GM18511 (cell line): ENCODE data around the gene GNG10.
"Not testable (repeated sequence)": the region's sequence is repeated elsewhere in the genome, so short reads cannot be mapped to it uniquely, and the experiment has no call there.

ENCODE experiments used
- ATAC-seq: cut with Tn5 transposase; IDR thresholded peaks from one replicate; pipeline ENCODE4 v1.9.1; 2021; ENCODE audit warnings: mild to moderate bottlenecking, moderate library complexity; ENCODE audit not compliant: unreplicated experiment

Gene GNG10

DNA sequence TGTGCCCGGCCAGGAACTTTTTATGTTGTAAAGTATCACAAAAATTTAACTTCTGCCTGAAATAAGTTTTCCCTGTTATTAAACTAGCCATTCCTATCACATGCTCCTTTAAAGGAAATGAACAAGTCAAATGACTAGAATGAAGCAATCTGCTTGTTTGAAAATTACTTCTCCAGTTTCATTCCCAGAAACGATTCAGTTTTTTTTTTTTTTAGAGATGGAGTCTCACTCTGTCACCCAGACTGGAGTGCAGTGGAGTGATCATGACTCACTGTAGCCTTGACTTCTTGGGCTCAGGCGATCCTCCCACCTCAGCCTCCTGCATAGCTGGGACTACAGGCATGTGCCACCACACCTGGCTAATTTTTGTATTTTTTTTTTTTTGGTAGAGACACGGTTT, 13.3 kb upstream of the GNG10 start:
- ATAC-seq, result no peak

DNA sequence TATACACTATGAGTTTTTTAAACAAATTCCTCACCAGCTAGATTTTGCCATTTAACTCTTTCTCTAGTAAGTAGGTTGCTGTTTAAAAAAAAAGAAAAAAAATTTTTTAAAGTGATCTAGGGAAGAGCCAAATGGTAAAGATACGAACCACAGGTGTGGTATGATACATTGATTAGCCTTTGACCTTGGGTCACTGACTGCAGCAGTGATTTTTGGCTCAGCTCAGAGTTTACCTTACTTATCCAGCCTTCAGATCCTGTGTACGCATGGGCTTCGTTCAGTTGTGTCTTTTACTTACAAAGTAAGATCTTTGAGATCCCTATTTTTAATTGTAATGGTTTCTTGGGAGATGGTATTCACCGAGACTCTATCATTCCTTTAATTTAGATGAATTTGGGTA, 12.4 kb upstream of the GNG10 start:
- no peak for ATAC-seq

DNA sequence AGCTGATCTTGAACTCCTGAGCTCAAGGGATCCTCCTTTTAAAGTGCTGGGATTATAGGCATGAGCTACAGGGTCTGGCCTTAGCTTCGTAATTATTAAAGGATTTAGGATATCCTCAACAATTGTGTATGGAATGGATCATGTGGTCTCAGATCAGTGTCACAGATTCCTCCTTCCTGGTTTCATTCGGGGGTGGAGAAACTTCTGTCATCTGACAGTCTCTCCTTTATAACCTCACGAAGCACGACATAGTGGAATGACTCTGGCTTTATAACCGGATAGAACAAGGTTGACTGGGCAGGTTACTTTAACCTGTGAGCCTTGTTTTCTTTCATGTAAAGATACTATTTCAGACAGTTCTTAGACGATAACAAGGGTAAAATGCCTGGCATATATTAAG, 4.4 kb upstream of the GNG10 start:
- no peak for ATAC-seq

DNA sequence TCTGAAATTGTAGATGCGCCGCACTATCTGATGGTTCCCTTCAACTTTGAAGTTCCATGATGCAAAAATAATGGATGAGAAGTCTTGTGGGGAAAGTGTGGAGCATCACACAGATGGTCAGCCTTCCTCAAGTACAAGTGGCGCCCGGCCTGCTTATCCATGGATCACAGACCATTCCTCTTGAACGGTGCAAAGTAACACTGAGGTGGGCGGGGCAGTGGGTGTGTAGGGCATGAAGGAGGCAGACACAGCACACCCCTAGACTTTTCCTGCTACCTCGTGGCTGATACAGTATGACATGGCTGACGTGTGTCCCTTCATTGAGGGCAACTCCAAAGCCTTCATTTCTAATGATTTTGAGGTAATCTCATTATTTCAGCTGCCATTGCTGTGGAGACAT, 2.5 kb upstream of the GNG10 start:
- no peak for ATAC-seq

DNA sequence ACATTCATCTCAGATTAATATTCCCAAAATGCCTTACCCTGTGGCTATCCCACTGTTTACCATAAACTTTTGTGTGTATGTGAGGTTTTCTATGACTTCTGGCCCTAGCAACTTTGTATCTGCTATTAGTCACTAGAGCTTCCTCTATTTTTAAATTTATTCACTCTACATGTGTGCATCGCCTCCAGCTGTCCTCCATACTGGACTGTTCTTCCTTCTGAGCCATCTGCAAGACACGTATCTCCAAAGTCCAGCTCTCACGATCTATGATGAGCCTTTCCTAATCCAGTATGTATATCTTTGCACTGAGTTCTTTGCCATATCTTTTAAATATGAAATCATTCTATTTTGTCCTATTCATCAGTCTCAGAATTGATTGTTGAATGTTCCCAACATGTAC, 1.7 kb upstream of the GNG10 start:
- ATAC-seq, result no peak

DNA sequence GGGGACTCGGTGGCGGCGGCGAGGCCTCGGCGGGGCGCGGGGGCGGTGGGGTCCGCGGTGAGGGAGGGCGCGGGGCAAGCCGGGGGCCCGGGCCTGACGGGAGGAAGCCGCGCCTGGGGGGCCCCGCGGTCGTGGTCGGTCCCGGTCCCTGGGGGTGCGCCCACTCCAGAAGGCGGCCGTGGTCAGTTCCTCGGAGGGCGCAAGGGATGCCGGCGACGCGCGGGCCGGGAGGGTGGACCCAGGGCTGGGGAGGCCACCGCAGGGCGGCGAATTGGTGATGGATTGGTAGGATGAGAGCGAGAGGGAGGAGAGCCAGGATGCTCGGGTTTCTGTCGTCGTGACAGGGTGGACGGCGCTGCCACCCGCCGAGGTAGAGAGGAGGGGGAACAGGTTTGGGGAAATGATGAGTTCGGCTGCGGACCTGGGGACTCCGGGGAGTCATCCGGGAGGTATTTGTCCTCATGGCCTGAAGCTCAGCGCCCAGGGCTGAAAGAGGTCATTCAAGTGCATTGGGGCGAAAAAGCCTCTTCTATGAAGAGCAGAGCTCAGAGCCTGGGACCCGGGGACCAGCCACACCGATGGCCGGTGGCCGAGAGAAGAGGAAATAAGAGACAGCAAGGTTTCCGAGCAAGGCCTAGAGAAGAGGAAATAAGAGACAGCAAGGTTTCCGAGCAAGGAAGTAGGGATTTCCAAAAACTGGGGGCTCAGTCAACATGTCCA, 557 bp downstream of the GNG10 start:
- peak; percentile 37 for ATAC-seq

DNA sequence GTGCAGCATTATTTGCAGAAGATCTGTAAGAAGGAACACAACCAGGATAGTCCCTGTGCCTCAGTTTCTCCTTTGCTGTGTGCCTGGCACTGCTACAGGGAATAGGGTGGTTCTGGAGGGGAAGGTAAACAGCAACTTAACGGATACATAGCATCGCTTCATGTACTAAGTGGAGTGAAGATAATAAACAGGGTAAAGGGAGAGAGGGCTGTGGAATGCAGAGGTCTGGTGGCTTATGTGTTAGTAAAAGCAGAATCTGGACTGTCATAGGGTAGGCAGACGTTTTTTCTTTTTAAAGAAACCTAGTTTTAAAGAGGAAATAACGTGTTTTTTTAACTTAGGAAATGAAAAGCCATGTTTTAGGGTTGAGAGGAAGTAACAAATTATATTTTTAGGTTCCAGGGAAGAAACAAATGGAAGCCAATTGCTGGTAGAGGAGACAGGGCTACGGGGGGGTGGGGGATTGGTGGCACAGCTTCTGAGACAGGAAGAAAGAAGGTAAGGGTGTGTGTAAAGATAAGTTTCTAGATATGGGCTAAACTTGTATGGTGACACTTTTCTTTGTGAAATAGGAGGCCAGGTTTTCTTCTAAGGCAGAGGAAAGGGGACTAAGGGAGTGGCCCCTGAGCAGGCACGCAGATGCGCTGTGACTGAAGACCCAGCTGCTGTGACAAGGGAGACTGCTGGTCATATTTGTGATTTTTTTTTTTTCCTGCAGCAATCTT, 1.3 kb downstream of the GNG10 start:
- ATAC-seq, result no peak

DNA sequence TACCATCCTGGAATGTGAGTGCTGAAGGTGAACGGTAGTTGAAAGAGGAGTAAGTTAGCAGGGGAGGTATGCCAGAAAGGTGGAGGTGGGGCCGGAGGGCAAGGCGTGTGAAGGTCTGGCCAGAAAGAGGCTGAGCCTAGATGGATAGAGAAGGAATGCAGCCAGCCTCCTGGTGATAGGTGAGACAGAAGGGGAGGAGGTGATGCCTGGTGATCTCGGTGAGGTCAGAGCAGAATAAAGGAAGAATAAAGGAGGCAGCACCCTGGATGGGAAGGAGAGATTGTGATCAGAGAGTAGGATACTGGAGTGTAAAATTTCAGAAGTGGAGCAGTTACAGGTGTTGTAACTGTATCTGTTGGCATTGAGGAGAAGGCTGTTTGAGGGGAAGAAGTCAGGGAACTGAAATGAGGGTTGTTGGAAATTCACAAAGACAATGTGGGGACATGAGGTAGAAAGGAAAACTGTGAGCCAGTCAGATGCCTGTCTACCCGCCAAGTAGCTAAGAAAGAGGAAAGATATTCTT, 2.0 kb downstream of the GNG10 start:
- ATAC-seq, result no peak

DNA sequence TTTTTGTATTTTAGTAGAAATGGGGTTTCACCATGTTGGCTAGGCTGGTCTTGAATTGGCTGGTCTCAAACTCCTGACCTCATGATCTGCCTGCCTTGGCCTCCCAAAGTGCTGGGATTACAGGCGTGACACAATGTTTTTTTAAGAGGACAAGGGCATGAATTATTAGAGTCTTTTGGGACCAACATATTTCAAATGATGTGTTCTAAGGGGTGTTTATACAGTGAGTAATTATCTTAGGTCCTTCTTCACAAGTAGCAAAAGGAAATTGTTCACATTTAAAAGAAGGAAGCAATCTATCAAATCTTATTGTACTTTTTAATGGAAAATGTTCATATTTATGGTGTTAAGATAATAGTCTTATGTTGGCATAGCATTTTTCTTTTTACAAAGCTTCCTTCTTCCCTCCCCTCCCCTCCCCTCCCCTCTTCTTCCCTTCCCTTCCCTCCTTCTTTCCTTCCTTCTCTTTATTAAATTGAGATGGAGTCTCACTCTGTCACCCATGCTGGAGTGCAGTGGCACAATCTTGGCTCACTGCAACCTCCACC, 6.7 kb downstream of the GNG10 start:
- ATAC-seq, result no peak

DNA sequence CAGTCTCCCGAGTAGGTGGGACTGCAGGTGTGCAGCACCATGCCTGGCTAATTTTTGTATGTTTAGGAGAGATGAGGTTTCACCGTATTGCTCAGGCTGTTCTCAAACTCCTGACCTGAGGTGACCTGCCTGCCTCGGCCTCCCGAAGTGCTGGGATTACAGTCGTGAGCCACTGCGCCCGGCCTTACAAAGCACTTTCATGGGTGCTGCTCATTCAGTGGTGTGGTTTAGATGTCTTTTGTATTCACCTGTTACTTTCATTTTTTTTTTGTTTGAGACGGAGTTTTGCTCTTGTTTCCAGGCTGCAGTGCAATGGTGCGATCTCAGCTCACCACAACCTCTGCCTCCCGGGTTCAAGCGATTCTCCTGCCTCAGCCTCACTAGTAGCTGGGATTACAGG, 7.2 kb downstream of the GNG10 start:
- not testable (repeated sequence) for ATAC-seq

DNA sequence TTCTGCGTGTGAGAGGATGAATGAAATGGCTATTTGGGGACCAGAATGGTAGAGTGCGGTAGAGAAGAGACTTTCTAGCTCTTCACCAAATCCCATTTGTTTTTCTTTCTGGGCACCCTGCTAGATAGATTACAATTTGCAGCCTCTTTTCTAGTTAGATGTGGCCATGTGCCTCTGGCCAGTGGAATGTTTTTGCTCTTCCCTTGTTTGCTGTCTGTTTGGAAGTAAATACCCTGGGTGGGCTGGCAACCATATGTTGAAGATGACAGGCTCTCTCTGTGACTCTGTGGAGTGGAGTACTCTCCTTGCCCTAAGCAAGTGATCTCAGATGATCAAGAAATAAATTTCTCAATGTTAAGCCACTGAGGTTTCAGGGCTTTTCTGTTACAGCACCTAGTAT, 12.9 kb downstream of the GNG10 start:
- no peak for ATAC-seq

DNA sequence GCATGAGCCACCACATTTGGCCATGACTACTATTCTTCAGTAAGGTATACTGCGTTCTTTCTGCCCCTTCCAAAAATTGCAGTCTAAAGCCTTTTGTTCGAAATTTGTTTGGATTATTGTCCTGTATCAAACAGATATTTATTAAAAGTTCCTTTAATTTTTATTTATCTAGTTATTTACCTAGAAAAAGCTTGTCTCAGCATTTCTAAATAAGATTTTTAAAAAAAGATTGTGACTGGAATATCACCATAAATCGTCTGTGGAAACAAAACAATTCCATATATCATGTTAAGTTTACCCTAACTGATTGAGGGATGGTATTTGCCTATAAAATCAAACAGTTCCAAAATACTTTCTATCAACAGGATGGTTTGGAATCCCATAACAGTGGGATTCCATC, 14.7 kb downstream of the GNG10 start:
- no peak for ATAC-seq

DNA sequence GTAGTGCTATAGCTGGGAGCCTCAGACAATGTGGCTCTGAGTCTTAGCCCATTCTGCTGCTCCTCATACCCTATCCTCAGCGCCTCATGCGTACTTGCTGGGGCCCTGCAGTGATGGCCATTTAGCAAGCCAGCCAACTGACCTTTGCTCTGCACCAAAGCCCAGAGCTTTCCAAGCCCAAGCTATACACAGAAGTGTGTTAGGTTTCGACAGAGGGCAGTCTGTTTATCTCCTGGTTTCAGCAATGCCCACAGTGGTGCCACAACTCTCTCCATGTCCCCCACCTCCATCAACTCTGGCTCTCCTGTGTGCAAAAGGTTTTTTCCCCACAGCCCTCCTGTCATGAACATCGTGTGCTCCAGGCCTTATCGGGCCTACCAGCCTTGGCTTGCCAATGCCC, 16.9 kb downstream of the GNG10 start:
- ATAC-seq, result no peak

DNA sequence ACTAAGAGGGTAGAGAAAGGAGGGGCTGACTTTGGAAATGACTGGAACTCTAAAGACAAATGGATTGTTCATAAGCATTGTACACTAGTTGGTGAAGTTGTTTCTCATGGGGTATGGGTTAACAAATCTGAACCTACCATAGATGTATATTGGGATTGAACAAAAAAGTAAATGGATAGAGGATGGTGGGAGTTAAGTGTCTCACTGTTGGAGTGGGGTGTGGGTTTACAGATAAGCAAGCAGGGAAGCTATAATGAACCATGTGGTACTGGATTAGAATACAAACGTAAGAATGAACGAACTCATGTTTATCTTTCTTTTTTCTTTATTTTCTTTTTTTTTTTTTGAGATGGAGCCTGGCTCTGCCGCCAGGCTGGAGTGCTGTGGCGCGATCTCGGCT, 17.8 kb downstream of the GNG10 start:
- ATAC-seq, result no peak

DNA sequence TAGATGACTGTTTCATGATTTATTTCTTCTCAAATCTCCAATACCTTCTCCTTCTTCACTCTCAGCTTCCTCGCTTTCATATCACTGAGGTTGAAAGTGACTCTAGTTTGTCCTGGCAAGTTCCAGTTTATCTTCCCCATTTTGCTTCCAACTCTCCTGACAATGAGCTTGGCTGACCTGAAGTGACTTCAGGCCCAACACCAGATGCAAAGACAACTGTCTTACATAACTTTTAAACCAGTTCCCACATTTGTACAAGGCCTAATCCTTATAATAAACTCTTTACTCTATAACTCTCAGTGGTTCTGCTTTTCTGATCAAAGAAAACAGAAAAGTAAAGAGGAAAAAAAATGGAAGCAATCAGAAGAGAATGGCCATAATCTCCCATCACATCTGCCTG, 22.0 kb downstream of the GNG10 start:
- ATAC-seq, result no peak

DNA sequence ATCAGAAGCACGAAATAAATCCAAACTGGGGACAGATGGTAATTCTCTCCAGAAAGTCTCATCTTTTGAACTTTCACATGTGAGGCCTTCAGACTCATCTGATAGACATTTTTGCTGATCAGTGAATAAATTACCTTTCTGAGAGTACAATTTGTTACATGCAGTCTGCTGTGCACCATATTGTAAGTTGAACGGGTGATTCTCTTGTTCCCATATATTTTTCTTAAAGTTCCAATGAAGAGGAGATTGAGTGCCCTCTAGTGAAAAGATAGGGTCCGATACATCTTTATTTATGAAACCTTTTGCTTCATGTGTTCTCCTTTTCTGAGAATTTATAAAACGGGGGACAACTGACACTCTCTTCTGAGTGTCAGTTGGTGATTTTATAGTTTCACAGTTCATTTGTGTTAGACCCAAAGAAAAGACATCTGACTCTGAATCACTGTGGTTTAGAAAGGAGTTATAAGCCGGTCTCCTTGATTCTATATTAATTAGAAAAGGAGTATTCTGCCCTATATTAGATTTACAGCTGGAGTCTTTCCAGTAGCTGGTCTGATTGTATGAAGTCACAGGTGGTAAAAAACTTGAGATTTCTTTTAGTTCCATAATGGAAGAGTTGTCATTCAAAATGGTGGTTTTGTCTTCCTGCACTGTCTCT, 30.4 kb downstream of the GNG10 start:
- no peak for ATAC-seq

DNA sequence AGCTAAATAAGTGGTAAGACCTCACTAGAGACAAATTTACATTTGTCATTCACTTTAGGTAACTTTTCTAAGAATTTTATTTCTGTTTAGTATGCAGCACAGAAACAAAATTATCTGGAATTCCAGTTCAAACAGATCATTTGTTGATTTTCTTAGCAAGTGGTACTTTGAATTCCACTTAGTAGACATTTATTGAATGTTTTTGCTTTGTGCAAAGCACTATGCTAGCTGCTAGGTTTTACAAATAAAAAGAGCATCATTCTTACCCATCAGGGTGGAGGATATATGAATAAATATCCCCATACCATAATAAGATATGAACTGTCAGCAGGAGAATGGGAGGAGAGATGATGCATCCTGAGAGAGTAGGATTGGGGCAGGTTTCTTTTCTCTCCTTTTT, 35.4 kb downstream of the GNG10 start:
- no peak for ATAC-seq

DNA sequence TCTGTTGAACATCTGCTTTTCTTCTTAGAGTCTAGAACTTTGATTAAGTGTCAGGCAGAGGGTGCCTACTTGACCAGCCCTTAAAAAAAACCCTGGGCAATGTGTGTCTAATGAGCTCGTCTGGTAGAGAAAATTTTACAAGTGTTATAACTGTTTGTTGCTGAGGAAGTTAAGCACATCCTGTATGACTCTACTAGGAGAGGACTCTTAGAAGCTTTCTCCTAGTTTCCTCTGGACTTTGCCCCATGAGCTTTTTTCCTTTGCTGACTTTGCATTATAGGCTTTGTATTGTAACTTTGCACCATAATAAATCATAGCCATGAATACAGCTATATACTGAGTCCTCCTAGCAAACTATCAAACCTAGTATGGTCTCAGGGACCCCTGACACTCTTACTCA, 39.4 kb downstream of the GNG10 start:
- ATAC-seq, result no peak

DNA sequence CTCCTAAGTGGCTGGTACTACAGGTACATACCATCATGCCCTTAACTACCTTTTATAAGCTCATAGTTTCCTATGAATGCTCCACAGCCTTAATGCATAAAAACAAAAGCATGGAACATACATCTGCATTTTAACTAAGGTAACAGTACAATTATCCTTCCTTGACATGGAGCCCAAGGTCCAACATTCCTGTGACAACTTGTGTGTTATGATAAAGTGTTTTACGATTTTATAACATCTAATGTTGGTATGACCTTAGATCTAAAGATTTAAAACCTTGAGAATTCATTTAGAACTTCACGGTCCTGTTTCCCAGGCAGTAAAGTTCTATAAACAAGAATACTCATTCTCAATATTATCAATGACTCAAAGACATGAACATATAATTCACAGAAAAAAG, 43.1 kb downstream of the GNG10 start:
- no peak for ATAC-seq

DNA sequence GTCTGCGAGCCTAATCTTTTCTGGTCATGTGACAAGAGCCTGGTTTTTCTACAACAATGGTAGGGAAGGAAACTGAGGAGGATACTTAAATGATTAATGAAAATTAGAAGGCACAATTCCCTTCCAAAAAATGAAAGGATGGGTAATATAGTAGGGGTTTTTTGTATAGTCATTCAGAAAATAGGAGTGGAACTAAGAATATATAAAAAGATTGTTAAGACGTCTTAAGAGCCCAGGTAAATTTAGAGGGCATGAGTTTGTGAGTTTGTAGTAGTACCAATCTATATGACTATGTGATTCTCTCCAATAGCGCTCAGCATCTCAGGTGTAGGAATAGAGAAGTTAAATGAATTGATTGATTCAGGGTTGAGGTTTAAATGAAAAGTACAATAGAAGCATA, 50.1 kb downstream of the GNG10 start:
- no peak for ATAC-seq

DNA sequence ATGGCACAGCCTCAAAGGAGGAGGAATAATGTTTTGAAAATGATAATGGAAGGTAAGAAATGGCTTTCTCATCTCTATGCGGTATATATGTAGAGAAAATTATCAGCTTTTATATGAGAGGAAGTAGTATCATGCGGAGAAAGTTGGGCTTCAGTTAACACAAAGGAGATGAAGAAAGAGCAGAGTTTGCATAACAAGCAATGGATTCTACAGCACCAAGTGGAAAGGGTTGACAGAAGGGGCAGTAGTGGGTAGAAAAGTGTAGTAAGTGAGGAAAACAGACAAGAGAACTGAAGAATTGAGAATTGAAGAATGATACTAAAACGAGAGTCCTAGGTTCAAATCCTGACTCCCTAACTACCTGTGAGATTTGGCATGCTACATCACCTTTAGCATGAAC, 51.0 kb downstream of the GNG10 start:
- ATAC-seq, result no peak

DNA sequence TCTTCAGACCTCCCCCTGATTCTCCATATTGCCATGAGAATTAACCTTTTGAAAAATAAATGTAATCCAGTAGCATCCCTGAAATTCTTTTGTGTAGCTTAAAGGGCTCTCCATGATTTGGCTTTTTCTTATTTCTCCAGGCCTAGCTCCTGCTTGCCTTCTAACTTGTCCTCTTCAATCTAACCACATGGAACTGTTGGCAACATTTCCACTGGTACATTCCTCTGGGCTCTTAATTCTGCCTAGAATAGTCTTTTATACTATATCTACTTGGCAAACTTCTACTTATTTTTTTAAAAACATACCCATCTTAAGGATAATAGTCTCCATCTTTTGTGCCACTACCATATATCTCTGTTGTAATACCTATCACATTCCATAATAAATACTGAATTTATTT, 54.1 kb downstream of the GNG10 start:
- no peak for ATAC-seq
